WTC11 (cell line): Measurements from ENCODE around the gene ANO10.

ENCODE experiments used
- ATF2 ChIP-seq: sonication (generic); formaldehyde crosslinking; IDR thresholded peaks from 2 replicates; pipeline ENCODE4 v1.8.1; 2022; ENCODE audit warnings: low read depth, missing genetic modification reagents, borderline replicate concordance
- CREB1 ChIP-seq: sonication (generic); formaldehyde crosslinking; IDR thresholded peaks from 2 replicates; pipeline ENCODE4 v1.8.0; 2023; ENCODE audit warnings: mild to moderate bottlenecking, missing genetic modification reagents
- E2F4 ChIP-seq: sonication (generic); formaldehyde crosslinking; IDR thresholded peaks from 2 replicates; pipeline ENCODE4 v1.8.1; 2022; ENCODE audit warnings: low read depth, mild to moderate bottlenecking, moderate library complexity, missing genetic modification reagents, borderline replicate concordance
- FOXJ3 ChIP-seq: sonication (generic); formaldehyde crosslinking; IDR thresholded peaks from 2 replicates; pipeline ENCODE4 v1.9.0; 2021; ENCODE audit warnings: missing genetic modification reagents, mild to moderate bottlenecking, borderline replicate concordance
- FOXP1 ChIP-seq: sonication (generic); formaldehyde crosslinking; IDR thresholded peaks from 2 replicates; pipeline ENCODE4 v1.8.0; 2022; ENCODE audit warnings: missing genetic modification reagents, mild to moderate bottlenecking, moderate library complexity, borderline replicate concordance
- GABPB1 ChIP-seq: sonication (generic); formaldehyde crosslinking; IDR thresholded peaks from 2 replicates; pipeline ENCODE4 v1.8.1; 2023; ENCODE audit warnings: mild to moderate bottlenecking, missing genetic modification reagents
- MXD4 ChIP-seq: fragments of 250-450 bp; sonication (Bioruptor Pico); IDR thresholded peaks from 2 replicates; pipeline ENCODE4 v1.8.0; 2021; ENCODE audit warnings: mild to moderate bottlenecking, moderate library complexity, borderline replicate concordance
- NR1H2 ChIP-seq: sonication (generic); formaldehyde crosslinking; IDR thresholded peaks from 2 replicates; pipeline ENCODE4 v1.9.0; 2021; ENCODE audit warnings: mild to moderate bottlenecking, moderate library complexity, missing genetic modification reagents
- OVOL2 ChIP-seq: fragments of 250-450 bp; sonication (Bioruptor Pico); IDR thresholded peaks from 2 replicates; pipeline ENCODE4 v1.9.0; 2021; ENCODE audit warnings: mild to moderate bottlenecking, borderline replicate concordance
- ZNF512 ChIP-seq: sonication (generic); formaldehyde crosslinking; IDR thresholded peaks from 2 replicates; pipeline ENCODE4 v1.8.1; 2022; ENCODE audit warnings: missing genetic modification reagents, borderline replicate concordance
- TF ChIP-seq, protein P1 (sequence below): fragments of 200-600 bp; IDR thresholded peaks from 2 replicates; pipeline ENCODE4 v1.8.0; 2022; ENCODE audit warnings: antibody characterized with exemption

DNA sequence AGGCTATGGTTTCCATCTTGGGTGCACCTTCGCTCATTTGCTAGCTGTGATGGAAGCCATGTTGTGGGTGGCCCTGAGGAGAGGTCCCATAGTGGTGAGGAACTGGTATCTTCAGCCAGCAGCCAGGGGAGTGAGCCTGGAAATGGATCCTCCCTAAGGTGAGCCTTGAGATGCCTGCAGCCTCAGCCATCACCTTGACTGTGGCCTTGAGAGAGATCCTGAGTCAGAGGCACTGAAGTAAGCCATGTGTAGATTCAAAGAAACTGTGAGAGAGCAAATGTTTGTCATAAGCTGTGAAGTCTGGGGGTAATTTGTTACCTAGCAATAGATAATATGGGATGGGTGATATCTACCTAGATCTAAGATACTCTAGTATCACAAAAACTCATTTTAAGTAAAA is 230.2 kb downstream of the ANO10 start:
- TF ChIP-seq, protein P1, sequence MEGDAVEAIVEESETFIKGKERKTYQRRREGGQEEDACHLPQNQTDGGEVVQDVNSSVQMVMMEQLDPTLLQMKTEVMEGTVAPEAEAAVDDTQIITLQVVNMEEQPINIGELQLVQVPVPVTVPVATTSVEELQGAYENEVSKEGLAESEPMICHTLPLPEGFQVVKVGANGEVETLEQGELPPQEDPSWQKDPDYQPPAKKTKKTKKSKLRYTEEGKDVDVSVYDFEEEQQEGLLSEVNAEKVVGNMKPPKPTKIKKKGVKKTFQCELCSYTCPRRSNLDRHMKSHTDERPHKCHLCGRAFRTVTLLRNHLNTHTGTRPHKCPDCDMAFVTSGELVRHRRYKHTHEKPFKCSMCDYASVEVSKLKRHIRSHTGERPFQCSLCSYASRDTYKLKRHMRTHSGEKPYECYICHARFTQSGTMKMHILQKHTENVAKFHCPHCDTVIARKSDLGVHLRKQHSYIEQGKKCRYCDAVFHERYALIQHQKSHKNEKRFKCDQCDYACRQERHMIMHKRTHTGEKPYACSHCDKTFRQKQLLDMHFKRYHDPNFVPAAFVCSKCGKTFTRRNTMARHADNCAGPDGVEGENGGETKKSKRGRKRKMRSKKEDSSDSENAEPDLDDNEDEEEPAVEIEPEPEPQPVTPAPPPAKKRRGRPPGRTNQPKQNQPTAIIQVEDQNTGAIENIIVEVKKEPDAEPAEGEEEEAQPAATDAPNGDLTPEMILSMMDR: no peak
- TF ChIP-seq MXD4 (CRISPR knock-in tag) (no peak), ATF2 (CRISPR knock-in tag) (no peak), OVOL2 (CRISPR knock-in tag) (no peak), CREB1 (CRISPR knock-in tag) (no peak), FOXJ3 (CRISPR knock-in tag) (no peak), NR1H2 (no peak), E2F4 (no peak), FOXP1 (CRISPR knock-in tag) (no peak), ZNF512 (CRISPR knock-in tag) (no peak), GABPB1 (CRISPR knock-in tag) (no peak)
